Effector memory CD4-positive, alpha-beta T cell (primary cell): Measurements from ENCODE around the gene GALNT9.
"Not testable (repeated sequence)": the region's sequence is repeated elsewhere in the genome, so short reads cannot be mapped to it uniquely, and the experiment has no call there.

Source experiments
- DNase-seq, 3 donors: peaks; one replicate each; pipeline ENCODE4 v3.0.0-alpha.2; 2020
- H3K27ac ChIP-seq: 2 replicates; pipeline ENCODE4 v1.7.0; 2013; ENCODE audit warnings: mild to moderate bottlenecking, low read length, moderate library complexity; ENCODE audit not compliant: insufficient read depth, poor library complexity, severe bottlenecking
- H3K27me3 ChIP-seq: replicated peaks from 2 replicates; pipeline ENCODE4 v1.7.0; 2013; ENCODE audit warnings: mild to moderate bottlenecking, low read length; ENCODE audit not compliant: insufficient read depth, control insufficient read depth, poor library complexity, severe bottlenecking
- H3K36me3 ChIP-seq: 2 replicates; pipeline ENCODE4 v1.7.0; 2013; ENCODE audit warnings: mild to moderate bottlenecking, low read length, moderate library complexity; ENCODE audit not compliant: control insufficient read depth, insufficient read depth
- H3K4me1 ChIP-seq: 2 replicates; pipeline ENCODE4 v1.7.0; 2013; ENCODE audit warnings: low read length, mild to moderate bottlenecking; ENCODE audit not compliant: control insufficient read depth, insufficient read depth, poor library complexity, severe bottlenecking
- H3K4me3 ChIP-seq: 2 replicates; pipeline ENCODE4 v1.7.0; 2013; ENCODE audit warnings: low read length, low read depth, mild to moderate bottlenecking; ENCODE audit not compliant: insufficient read depth, poor library complexity, severe bottlenecking
- H3K9me3 ChIP-seq: 2 replicates; pipeline ENCODE4 v1.7.0; 2013; ENCODE audit warnings: mild to moderate bottlenecking, low read length, moderate library complexity; ENCODE audit not compliant: control insufficient read depth

GALNT9 gene

GRCh38 chr12:132149526-132149925 is 179.9 kb downstream of the GALNT9 start:
- not testable (repeated sequence) for H3K4me3 ChIP-seq, H3K27me3 ChIP-seq, H3K4me1 ChIP-seq, DNase-seq, H3K27ac ChIP-seq, H3K9me3 ChIP-seq
- peaks cover 38% of the 10 kb centered on the region for H3K36me3 ChIP-seq

- no peak overlapping the region for H3K4me3 ChIP-seq
- no peak for DNase-seq
- no peak overlapping the region for H3K27ac ChIP-seq
- H3K36me3 ChIP-seq: peaks cover 38% of the 10 kb centered on the region
- no peaks in the 10 kb centered on the region for H3K9me3 ChIP-seq
- peaks cover 7% of the 10 kb centered on the region for H3K4me1 ChIP-seq
- no peaks in the 10 kb centered on the region for H3K27me3 ChIP-seq
Measured at GRCh38 chr12:132148368-132149045, 180.9 kb downstream of the GALNT9 start.

GRCh38 chr12:132147423-132148367 is 181.7 kb downstream of the GALNT9 start:
- Histone ChIP-seq H3K27me3 (no peaks in the 10 kb centered on the region), H3K9me3 (no peaks in the 10 kb centered on the region), H3K27ac (no peak overlapping the region), H3K4me1 (peaks cover 14% of the 10 kb centered on the region), H3K4me3 (no peak overlapping the region), H3K36me3 (peaks cover 37% of the 10 kb centered on the region)
- DNase-seq: no peak

GRCh38 chr12:132146772-132147422 is 182.5 kb downstream of the GALNT9 start:
- no peak for DNase-seq
- H3K4me3 ChIP-seq: no peak overlapping the region
- H3K4me1 ChIP-seq: peaks cover 19% of the 10 kb centered on the region
- no peaks in the 10 kb centered on the region for H3K27me3 ChIP-seq
- H3K9me3 ChIP-seq: no peaks in the 10 kb centered on the region
- no peak overlapping the region for H3K27ac ChIP-seq
- H3K36me3 ChIP-seq: peaks cover 29% of the 10 kb centered on the region
